Heart right ventricle (tissue), 16 donors: Measurements from ENCODE around the gene ADAMTS8. TPM values are rescaled to one million over a fixed set of nuclear protein-coding genes. Genes with fewer than 3 reads are reported as not detected.

ENCODE experiments used
- ATAC-seq, 8 donors: fragments of 200-7000 bp; cut with Tn5 transposase; one replicate each; pipeline ENCODE4 v1.9.1; 2020; ENCODE audit warnings: mild to moderate bottlenecking in 8 of 8, moderate library complexity in 8 of 8, moderate number of reproducible peaks in 1 of 8
- DNase-seq, 2 donors: peaks; one replicate each; pipeline ENCODE4 v3.0.0-alpha.2; 2020
- H3K27ac ChIP-seq, 10 donors: fragments of 200-600 bp; sonication (generic) in 2 of 10; one replicate each; pipeline versions ENCODE4 v1.5.0 to v1.8.0; 2020 to 2022; ENCODE audit warnings: mild to moderate bottlenecking in 3 of 10
- H3K27me3 ChIP-seq, 7 donors: fragments of 200-600 bp; one replicate each; pipeline ENCODE4 v1.8.0; 2021 to 2022; ENCODE audit warnings: mild to moderate bottlenecking in 2 of 7
- H3K36me3 ChIP-seq, 9 donors: fragments of 200-600 bp; sonication (generic) in 1 of 9; one replicate each; pipeline versions ENCODE4 v1.5.0 to v1.8.0; 2020 to 2022; ENCODE audit warnings: mild to moderate bottlenecking in 2 of 9
- H3K4me1 ChIP-seq, 9 donors: fragments of 200-600 bp; sonication (generic) in 1 of 9; one replicate each; pipeline versions ENCODE4 v1.5.0 to v1.8.0; 2020 to 2022; ENCODE audit warnings: mild to moderate bottlenecking in 4 of 9
- H3K4me3 ChIP-seq, 10 donors: fragments of 200-600 bp; sonication (generic) in 2 of 10; one replicate each; pipeline versions ENCODE4 v1.5.0 to v1.8.0; 2020 to 2022; ENCODE audit warnings: mild to moderate bottlenecking in 7 of 10, moderate library complexity in 2 of 10
- H3K9me3 ChIP-seq, 11 donors: fragments of 200-600 bp in 10 of 11; sonication (generic) in 2 of 11; one replicate each; pipeline versions ENCODE4 v1.5.0 to v1.8.0; 2013 to 2022; ENCODE audit warnings: mild to moderate bottlenecking in 2 of 11, control low read depth in 1 of 11, moderate library complexity in 1 of 11
- WGBS, 2 donors: extraction: QIAGEN DNeasy Blood & Tissue Kit; methylation state at CpG; one replicate each; pipeline ENCODE4 v1.1.7; 2013; ENCODE audit warnings: inconsistent platforms in 1 of 2; 5-methylcytosine and 5-hydroxymethylcytosine counted together
- intact Hi-C, 10 donors: fragments of 100-400 bp; cut with DNase I; formaldehyde crosslinking; loops; one replicate each; pipeline versions ENCODE4 v1.11.1 to v1.14.2; 2022
- polyA plus RNA-seq, 2 donors: library from polyadenylated mRNA; stranded (reverse); fragments of 200-250 nt; gene quantifications; one replicate each; pipeline ENCODE4 v1.2.3, GENCODE V29; 2013
- total RNA-seq, 10 donors: library from RNA; stranded (reverse); fragmentation: NEBNext Ultra II Directional in 3 of 10; extraction: Animal tissue kit (Norgen Biotek cat#: 25700) in 3 of 10; gene quantifications; one replicate each; pipeline versions ENCODE4 v1.2.1 to v1.2.4, GENCODE V29; 2021 to 2023
- TF ChIP-seq, protein P1 (sequence below), 9 donors: fragments of 200-600 bp; sonication (generic) in 2 of 9; IDR thresholded peaks; one replicate each; pipeline versions ENCODE4 v1.5.0 to v1.8.0; 2021 to 2022; ENCODE audit warnings: antibody characterized with exemption in 9 of 9, mild to moderate bottlenecking in 5 of 9, moderate library complexity in 1 of 9
- donor health status: Arrhythmogenic right ventricular cardiomyopathy.
- donor health status: ischemic (EF 13 %, LVEDD 7.1; RV severe dilation, severe dysfunction).
- donor health status: healthy with polysubstance abuse.
- donor health status: DM: no; HTN: yes; CAD: no.
- donor health status: DM: no; HTN: no; CAD: no.
- donor health status: ischemic (EF 25% LVEDD 6.9; RV normal size, moderate dysfunction).
- donor health status: ischemic (EF 25% LVEDD 5.7; RV mildly dilated, moderate dysfunction).
- donor health status: healthy.
- donor health status: DM: yes; HTN: yes; CAD: no.
- donor health status: Ischemic cardiomyopathy.
- donor health status: ischemic (EF 35%, LVEDD 5.7; RV mildly dilated, moderate dysfunction).
- donor health status: nonischemic (EF 11% LVEDD 7.7; RV severe dilation, severe dysfunction).
- donor health status: DM: yes; HTN: yes; CAD: no.
- donor health status: PGD.
- donor health status: ischemic (EF 29% LVEDD 5.4; RV normal size, mild dysfunction).
- donor health status: nonischemic (EF 23%, LVEDD 6.1; RV moderate dilation, normal function).

Gene ADAMTS8
- total and polyA plus RNA-seq, 12 donors, result 0.28 to 2.6 (median 1.1) TPM

DNA sequence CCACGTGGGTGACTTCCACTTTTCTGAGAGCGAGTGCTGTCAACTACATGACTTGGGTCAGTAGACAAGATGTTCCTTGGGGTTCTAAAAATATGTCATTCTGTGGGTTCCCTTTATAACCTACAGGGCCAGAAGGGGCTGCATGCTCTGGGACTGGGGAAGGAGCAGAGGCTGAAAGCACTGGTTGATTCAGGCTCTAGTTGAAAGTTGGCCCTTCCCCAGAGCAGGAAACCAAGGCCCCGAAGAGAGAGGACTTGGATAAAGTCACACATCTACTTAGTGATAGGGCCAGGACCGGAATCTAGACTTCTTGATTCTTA is 30.0 kb upstream of the ADAMTS8 start:
- Histone ChIP-seq H3K27me3 (no peaks in the 10 kb centered on the region), H3K4me3 (no peak overlapping the region), H3K4me1 (peaks cover 19 to 72% (median 53%) of the 10 kb centered on the region in 9 donors), H3K27ac (peak overlapping the region in 8 of 10 donors; percentile 52 to 78 (median 64)), H3K9me3 (no peaks in the 10 kb centered on the region), H3K36me3 (peaks cover 0 to 26% (median 12%) of the 10 kb centered on the region in 9 donors)
- intact Hi-C loops, result loop anchor here in 4 of 10 donors (10.0 kb wide), 3 partner anchors 146 to 276 kb away; no protein-coding TSS in a partner anchor
- TF ChIP-seq, protein P1, sequence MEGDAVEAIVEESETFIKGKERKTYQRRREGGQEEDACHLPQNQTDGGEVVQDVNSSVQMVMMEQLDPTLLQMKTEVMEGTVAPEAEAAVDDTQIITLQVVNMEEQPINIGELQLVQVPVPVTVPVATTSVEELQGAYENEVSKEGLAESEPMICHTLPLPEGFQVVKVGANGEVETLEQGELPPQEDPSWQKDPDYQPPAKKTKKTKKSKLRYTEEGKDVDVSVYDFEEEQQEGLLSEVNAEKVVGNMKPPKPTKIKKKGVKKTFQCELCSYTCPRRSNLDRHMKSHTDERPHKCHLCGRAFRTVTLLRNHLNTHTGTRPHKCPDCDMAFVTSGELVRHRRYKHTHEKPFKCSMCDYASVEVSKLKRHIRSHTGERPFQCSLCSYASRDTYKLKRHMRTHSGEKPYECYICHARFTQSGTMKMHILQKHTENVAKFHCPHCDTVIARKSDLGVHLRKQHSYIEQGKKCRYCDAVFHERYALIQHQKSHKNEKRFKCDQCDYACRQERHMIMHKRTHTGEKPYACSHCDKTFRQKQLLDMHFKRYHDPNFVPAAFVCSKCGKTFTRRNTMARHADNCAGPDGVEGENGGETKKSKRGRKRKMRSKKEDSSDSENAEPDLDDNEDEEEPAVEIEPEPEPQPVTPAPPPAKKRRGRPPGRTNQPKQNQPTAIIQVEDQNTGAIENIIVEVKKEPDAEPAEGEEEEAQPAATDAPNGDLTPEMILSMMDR (IDR thresholded peaks at IDR 0.05), result no peak
- DNase-seq (no peak), ATAC-seq (peak in 3 of 8 donors; percentile 0 to 10 (median 6))
- WGBS, 2 donors, result 42 to 49% methylated on average over 4 of the region's 4 CpGs

DNA sequence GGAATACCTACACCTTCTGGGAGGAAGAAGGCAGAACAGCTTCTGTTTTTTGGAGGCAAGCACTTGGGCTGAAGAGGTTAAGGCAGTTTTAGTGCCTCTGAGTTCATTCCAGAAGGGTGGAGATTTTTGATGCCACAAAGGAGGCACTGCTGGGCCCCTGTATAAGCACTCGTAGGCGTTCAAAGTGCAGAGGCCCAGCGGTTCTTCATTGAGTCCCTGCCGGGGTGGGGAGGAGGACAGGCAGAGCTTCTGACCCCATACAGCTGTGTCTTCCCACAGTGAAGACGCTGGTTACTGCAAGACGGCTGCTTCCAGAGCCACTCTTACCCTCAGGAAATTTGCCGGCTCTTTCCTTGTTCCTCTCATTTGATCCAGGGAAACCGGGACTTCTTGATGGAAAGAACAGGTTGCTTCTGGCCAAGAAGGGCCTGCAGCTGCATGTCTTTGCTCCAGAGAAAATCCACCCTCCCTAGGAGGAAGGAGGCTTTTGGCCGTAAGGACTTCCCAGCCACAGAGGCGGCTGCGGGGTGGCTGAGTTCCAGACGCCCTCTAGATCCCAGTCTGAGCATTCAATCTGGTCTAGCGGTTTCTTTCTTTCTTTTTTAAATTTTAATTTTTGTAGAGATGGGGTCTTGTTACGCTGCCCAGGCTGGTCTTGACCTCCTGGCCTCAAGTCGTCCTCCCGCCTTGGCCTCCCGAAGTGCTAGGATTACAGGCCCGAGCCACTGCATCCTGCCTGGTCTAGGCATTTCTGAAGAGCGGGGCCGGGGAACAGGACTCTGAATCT is 29.4 kb upstream of the ADAMTS8 start:
- TF ChIP-seq, protein P1 (IDR thresholded peaks at IDR 0.05), result peak in 3 of 9 donors; percentile 18 to 33 (median 21)
- Histone ChIP-seq H3K4me3 (peak overlapping the region in 1 of 10 donors; percentile 8), H3K9me3 (no peaks in the 10 kb centered on the region), H3K36me3 (peaks cover 0 to 20% (median 8%) of the 10 kb centered on the region in 9 donors), H3K4me1 (peaks cover 19 to 77% (median 58%) of the 10 kb centered on the region in 9 donors), H3K27me3 (no peaks in the 10 kb centered on the region), H3K27ac (peak overlapping the region; percentile 39 to 78 (median 63))
- DNase-seq (peak in 1 of 2 donors; percentile 58), ATAC-seq (peak in 6 of 8 donors; percentile 47 to 73 (median 68))
- intact Hi-C loops, result loop anchor here in 4 of 10 donors (10.0 kb wide), 3 partner anchors 147 to 277 kb away; no protein-coding TSS in a partner anchor
- whole genome bisulfite sequencing, 2 donors, result 54 to 60% methylated on average over 20 of the region's 20 CpGs

DNA sequence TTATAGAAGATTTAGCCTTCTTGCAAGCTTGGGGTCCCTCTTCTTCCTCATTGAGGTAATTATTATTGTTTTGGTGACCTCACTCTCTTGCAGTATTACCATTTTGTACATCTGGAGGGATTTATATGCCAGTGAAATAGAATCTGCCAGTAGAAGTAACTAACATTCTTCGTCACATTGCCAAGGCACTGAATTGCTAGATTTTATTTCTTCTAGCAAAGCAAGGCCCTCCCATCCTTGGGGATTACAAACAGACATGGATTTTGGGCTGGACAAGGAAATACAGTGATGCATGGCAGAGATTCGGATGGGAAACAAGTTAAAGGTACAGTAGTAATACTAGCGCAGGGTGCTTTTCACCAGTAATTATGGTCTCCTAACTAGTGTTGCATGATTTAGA is 27.9 kb upstream of the ADAMTS8 start:
- peaks cover 0 to 4% (median 0%) of the 10 kb centered on the region in 7 donors for H3K27me3 ChIP-seq
- ATAC-seq (no peak), DNase-seq (no peak)
- TF ChIP-seq, protein P1 (IDR thresholded peaks at IDR 0.05), result no peak
- no peak overlapping the region for H3K4me3 ChIP-seq
- no peaks in the 10 kb centered on the region for H3K9me3 ChIP-seq
- H3K4me1 ChIP-seq, result peaks cover 26 to 88% (median 74%) of the 10 kb centered on the region in 9 donors
- WGBS, 2 donors, result 80 to 83% methylated on average over 3 of the region's 3 CpGs
- peaks cover 0 to 5% (median 0%) of the 10 kb centered on the region in 9 donors for H3K36me3 ChIP-seq
- intact Hi-C loops, result loop anchor here in 4 of 10 donors (10.0 kb wide), 3 partner anchors 149 to 279 kb away; no protein-coding TSS in a partner anchor
- H3K27ac ChIP-seq, result peak overlapping the region in 5 of 10 donors; percentile 19 to 91 (median 81)

DNA sequence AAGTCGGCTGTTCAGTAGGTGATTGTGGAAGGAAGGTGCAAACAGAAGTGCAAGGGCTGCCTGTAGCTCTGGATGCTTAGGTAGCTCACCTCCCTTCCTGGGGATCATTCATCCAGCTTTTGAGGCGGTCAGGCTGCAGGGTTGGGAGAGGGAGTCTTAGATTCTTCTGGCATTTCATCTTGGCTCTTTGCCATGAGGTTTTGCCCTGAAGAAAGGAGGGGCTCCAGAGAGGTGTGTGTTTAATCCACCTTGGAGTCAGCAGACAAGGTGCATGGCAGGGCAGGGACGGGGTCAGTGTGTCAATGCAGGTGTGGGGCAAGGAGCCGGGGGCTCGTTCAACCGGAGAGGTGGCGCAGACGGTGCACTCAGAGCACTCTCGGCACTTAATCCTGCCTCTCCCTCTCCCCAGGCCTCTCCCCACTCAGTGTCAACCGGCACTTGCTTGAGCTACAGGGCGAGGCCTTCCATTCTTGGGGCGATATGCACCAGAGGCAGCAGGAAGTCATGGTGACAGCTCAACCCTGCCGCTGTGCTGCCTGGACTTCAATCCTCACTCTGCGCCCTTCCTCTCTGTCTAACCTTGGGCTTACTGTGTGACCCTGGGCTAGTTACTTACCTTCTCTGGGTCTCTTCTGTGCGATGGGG is 27.2 kb upstream of the ADAMTS8 start:
- peaks cover 0 to 8% (median 0%) of the 10 kb centered on the region in 7 donors for H3K27me3 ChIP-seq
- TF ChIP-seq, protein P1 (IDR thresholded peaks at IDR 0.05), result no peak
- no peak overlapping the region for H3K4me3 ChIP-seq
- peaks cover 0 to 3% (median 0%) of the 10 kb centered on the region in 9 donors for H3K36me3 ChIP-seq
- no peak for ATAC-seq
- intact Hi-C loops, result loop anchor here in 4 of 10 donors (2.0 to 10.0 kb wide), 4 partner anchors 149 to 279 kb away; no protein-coding TSS in a partner anchor
- 72 to 79% methylated on average over 15 of the region's 15 CpGs for WGBS, 2 donors
- no peak for DNase-seq
- H3K27ac ChIP-seq, result peak overlapping the region in 8 of 10 donors; percentile 80 to 91 (median 82)
- peaks cover 26 to 90% (median 74%) of the 10 kb centered on the region in 9 donors for H3K4me1 ChIP-seq
- H3K9me3 ChIP-seq, result no peaks in the 10 kb centered on the region
